Common myeloid progenitor, CD34-positive (primary cell): ENCODE measurements around the gene CEACAM19.

Experiments used
- CTCF ChIA-PET: fragments of 350-600 bp; sonication (Branson Sonifier 250); formaldehyde crosslinking; loops from one replicate; lab custom pipeline; 2021; ENCODE audit warnings: antibody characterized with exemption; lab: Charles Lee
- POLR2A ChIA-PET: fragments of 350-600 bp; sonication (Branson Sonifier 250); formaldehyde crosslinking; loops from one replicate; lab custom pipeline; 2021; ENCODE audit warnings: antibody characterized with exemption; lab: Charles Lee
- DNase-seq, 3 donors: peaks; one replicate each; pipeline versions ENCODE4 v3.0.0 to v3.0.0-alpha.2; 2013
- H3K27ac ChIP-seq, 2 experiments: 1 replicate in 1 of 2; 2 replicates in 1 of 2; pipeline ENCODE4 v1.7.0; 2013; ENCODE audit warnings: inconsistent platforms in 2 of 2, low read length in 2 of 2, mild to moderate bottlenecking in 2 of 2, low read depth in 1 of 2, moderate library complexity in 1 of 2; ENCODE audit not compliant: severe bottlenecking in 2 of 2, insufficient read depth in 1 of 2, poor library complexity in 1 of 2
- H3K27me3 ChIP-seq, 5 experiments: replicated peaks in 2 of 5; 1 replicate in 3 of 5; 2 replicates in 2 of 5; pipeline versions ENCODE4 v1.6.1 to v1.7.0; 2013; ENCODE audit warnings: low read length in 4 of 5, mild to moderate bottlenecking in 2 of 5, moderate library complexity in 2 of 5, inconsistent platforms in 1 of 5; ENCODE audit not compliant: insufficient read depth in 5 of 5, control insufficient read depth in 4 of 5
- H3K36me3 ChIP-seq, 4 experiments: 1 replicate in 2 of 4; 2 replicates in 2 of 4; pipeline versions ENCODE4 v1.6.1 to v1.7.0; 2013; ENCODE audit warnings: low read length in 3 of 4, control low read depth in 1 of 4, mild to moderate bottlenecking in 1 of 4; ENCODE audit not compliant: control insufficient read depth in 4 of 4, insufficient read depth in 4 of 4
- H3K4me1 ChIP-seq, 4 experiments: 1 replicate in 3 of 4; 2 replicates in 1 of 4; pipeline versions ENCODE4 v1.6.1 to v1.7.1; 2013; ENCODE audit warnings: low read length in 3 of 4, mild to moderate bottlenecking in 3 of 4, control low read depth in 1 of 4, inconsistent platforms in 1 of 4, moderate library complexity in 1 of 4; ENCODE audit not compliant: control insufficient read depth in 4 of 4, insufficient read depth in 4 of 4; ENCODE audit errors: control extremely low read depth in 1 of 4
- H3K4me3 ChIP-seq, 7 experiments: 1 replicate in 4 of 7; 2 replicates in 3 of 7; pipeline versions ENCODE4 v1.5.1 to v1.7.0; 2013; ENCODE audit warnings: mild to moderate bottlenecking in 7 of 7, low read length in 6 of 7, moderate library complexity in 6 of 7, inconsistent platforms in 2 of 7, low read depth in 2 of 7, control low read depth in 1 of 7; ENCODE audit not compliant: insufficient read depth in 4 of 7, control insufficient read depth in 1 of 7; ENCODE audit errors: extremely low read depth in 1 of 7
- H3K9me3 ChIP-seq, 5 experiments: 1 replicate in 4 of 5; 2 replicates in 1 of 5; pipeline versions ENCODE4 v1.6.1 to v1.7.1; 2013; ENCODE audit warnings: low read length in 4 of 5, mild to moderate bottlenecking in 2 of 5, inconsistent platforms in 1 of 5, low read depth in 1 of 5, moderate library complexity in 1 of 5; ENCODE audit not compliant: control insufficient read depth in 4 of 5, insufficient read depth in 2 of 5; ENCODE audit errors: control extremely low read depth in 1 of 5
- WGBS: methylation state at CpG from one replicate; pipeline ENCODE4 v1.1.5; 2013; ENCODE audit not compliant: insufficient coverage; 5-methylcytosine and 5-hydroxymethylcytosine counted together

CEACAM19 gene

GRCh38 chr19:44731622-44732021, 60.3 kb downstream of the CEACAM19 start:
- Histone ChIP-seq H3K4me1 (peaks cover 0 to 15% (median 5%) of the 10 kb centered on the region in 4 experiments), H3K4me3 (no peak overlapping the region), H3K27ac (no peak overlapping the region), H3K36me3 (no peaks in the 10 kb centered on the region), H3K27me3 (no peaks in the 10 kb centered on the region), H3K9me3 (no peaks in the 10 kb centered on the region)
- WGBS, result 96% methylated on average over 3 of the region's 5 CpGs
- POLR2A ChIA-PET, result interaction anchor here (0.6 to 0.7 kb wide), 2 partner anchors 21 to 23 kb away, joined by 3 read pairs; no protein-coding TSS in a partner anchor
- DNase-seq, result no peak
- CTCF ChIA-PET, result interaction anchor here (15.1 kb wide), 1 partner anchor 38 kb away, joined by 306 read pairs; no protein-coding TSS in a partner anchor

- Histone ChIP-seq H3K4me3 (no peak overlapping the region), H3K4me1 (peaks cover 2 to 22% (median 7%) of the 10 kb centered on the region in 4 experiments), H3K36me3 (no peaks in the 10 kb centered on the region), H3K9me3 (no peaks in the 10 kb centered on the region), H3K27me3 (no peaks in the 10 kb centered on the region), H3K27ac (no peak overlapping the region)
- ChIA-PET POLR2A (interaction anchor here (0.6 kb wide), 2 partner anchors 9 to 20 kb away, joined by 3 read pairs; no protein-coding TSS in a partner anchor), CTCF (interaction anchor here (0.9 to 15.1 kb wide), 3 partner anchors 9 to 38 kb away, joined by 4 to 306 read pairs (median 32); no protein-coding TSS in a partner anchor)
- WGBS, result 85% methylated on average over 8 of the region's 11 CpGs
- DNase-seq, result no peak
Observed at GRCh38 chr19:44732235-44733014, 61.1 kb downstream of the CEACAM19 start.
